Activated CD4-positive, alpha-beta T cell treated with anti-CD3 and anti-CD28 coated beads for 36 hours (primary cell): ENCODE data around the gene METTL8. TPM values are rescaled to one million over a fixed set of nuclear protein-coding genes. Genes with fewer than 3 reads are reported as not detected.
A peak's percentile ranks its signal among the peaks of the same experiment; 100 is the strongest.

Experiments
- ATAC-seq: fragments of 200-7000 bp; cut with Tn5 transposase; one replicate; pipeline ENCODE4 v1.10.0; 2021; ENCODE audit warnings: mild to moderate bottlenecking, moderate library complexity
- CTCF ChIA-PET: fragments of 350-600 bp; sonication (Branson Sonifier 250); formaldehyde crosslinking; loops from one replicate; lab custom pipeline; 2021; ENCODE audit warnings: antibody characterized with exemption; lab: Charles Lee
- POLR2A ChIA-PET: fragments of 350-600 bp; sonication (Branson Sonifier 250); formaldehyde crosslinking; loops from one replicate; lab custom pipeline; 2021; ENCODE audit warnings: antibody characterized with exemption, inconsistent platforms; lab: Charles Lee
- DNase-seq: peaks from one replicate; pipeline ENCODE4 v3.0.0-alpha.2; 2020
- H3K27ac Mint-ChIP-seq: one replicate; pipeline ENCODE4 v1.8.0; 2021; ENCODE audit warnings: mixed read lengths
- H3K27me3 Mint-ChIP-seq: one replicate; pipeline ENCODE4 v1.8.0; 2021; ENCODE audit warnings: mixed read lengths
- H3K36me3 Mint-ChIP-seq: one replicate; pipeline ENCODE4 v1.8.0; 2021; ENCODE audit warnings: low read depth, mixed read lengths
- H3K4me1 Mint-ChIP-seq: one replicate; pipeline ENCODE4 v1.8.0; 2021; ENCODE audit warnings: mixed read lengths
- H3K4me3 Mint-ChIP-seq: one replicate; pipeline ENCODE4 v1.8.0; 2021; ENCODE audit warnings: mild to moderate bottlenecking, moderate library complexity, mixed read lengths
- H3K9me3 Mint-ChIP-seq: one replicate; pipeline ENCODE4 v1.8.0; 2021; ENCODE audit warnings: low read depth, mixed read lengths
- intact Hi-C, 2 experiments: fragments of 100-400 bp; cut with DNase I in 1 of 2; cut with micrococcal nuclease in 1 of 2; formaldehyde crosslinking; loops; one replicate each; pipeline versions ENCODE4 v1.14.2 to v1.15.1; 2022 to 2024; cut with DNase I, micrococcal nuclease
- total RNA-seq, 2 experiments: library from RNA; stranded (reverse); gene quantifications; one replicate each; pipeline ENCODE4 v1.2.3, GENCODE V29; 2021

Gene METTL8
- 10 to 100 TPM; 39.5 to 47.9 TPM for total RNA-seq

DNA sequence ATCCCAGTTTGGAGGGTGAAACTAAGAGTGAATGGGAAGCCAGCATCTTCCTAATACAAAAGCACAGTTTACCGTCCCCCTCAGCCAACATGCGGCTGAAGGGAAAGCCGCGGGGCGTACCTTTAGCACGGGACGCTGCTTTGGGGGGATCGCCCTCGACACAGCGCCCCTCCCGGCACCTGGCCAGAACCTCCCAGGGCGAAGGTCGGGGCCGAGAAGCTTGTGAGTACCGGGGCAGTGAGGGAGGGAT is at the start of gene METTL8:
TSS of gene METTL8 (minus strand) at position 228 of the 250 bp plus-strand sequence. CDS start 41,805 bp downstream, outside the sequence.
- ATAC-seq = no peak
- Mint-ChIP-seq H3K27me3 (no peaks in the 10 kb centered on the region), H3K4me3 (peak within 1 kb of the TSS; percentile 93), H3K36me3 (peaks cover 60% of the 10 kb centered on the region), H3K9me3 (peaks cover 2% of the 10 kb centered on the region), H3K4me1 (peaks cover 50% of the 10 kb centered on the region), H3K27ac (peak within 1 kb of the TSS; percentile 95)
- intact Hi-C loops = loop anchor here (1.0 to 10.0 kb wide), 14 partner anchors 12 to 1123 kb away; partner anchors contain the start of genes GORASP2 (in 2 of the 2), HAT1 (in 1 of the 2), PDK1 (in 1 of the 2) and TLK1 (in 1 of the 2)
- ChIA-PET CTCF (interaction anchor here (0.5 to 6.4 kb wide), 13 partner anchors 11 to 1490 kb away, joined by 3 to 41 read pairs (median 3); partner anchors contain the start of gene GORASP2), POLR2A (interaction anchor here (0.6 to 3.1 kb wide), 5 partner anchors 11 to 504 kb away, joined by 5 to 17 read pairs (median 6); partner anchors contain the start of gene GORASP2)
- no peak for DNase-seq

GRCh38 chr2:171482877-171483276 is 49.1 kb upstream of the METTL8 start:
- peaks cover 10% of the 10 kb centered on the region for H3K4me1 Mint-ChIP-seq
- H3K27ac Mint-ChIP-seq = no peak overlapping the region
- no peaks in the 10 kb centered on the region for H3K9me3 Mint-ChIP-seq
- CTCF ChIA-PET = interaction anchor here (0.7 kb wide), 2 partner anchors 10 to 644 kb away, joined by 3 read pairs; no protein-coding TSS in a partner anchor
- POLR2A ChIA-PET = no interaction called here
- peaks cover 34% of the 10 kb centered on the region for H3K36me3 Mint-ChIP-seq
- DNase-seq (no peak), ATAC-seq (no peak)
- intact Hi-C loops = no loop called here
- no peaks in the 10 kb centered on the region for H3K27me3 Mint-ChIP-seq
- H3K4me3 Mint-ChIP-seq = no peak overlapping the region

- intact Hi-C loops = no loop called here
- DNase-seq = no peak
- POLR2A ChIA-PET = interaction anchor here (0.6 kb wide), 1 partner anchor 309 kb away, joined by 6 read pairs; no protein-coding TSS in a partner anchor
- Mint-ChIP-seq H3K36me3 (peaks cover 29% of the 10 kb centered on the region), H3K4me3 (no peak overlapping the region), H3K4me1 (peaks cover 10% of the 10 kb centered on the region), H3K27me3 (no peaks in the 10 kb centered on the region), H3K27ac (no peak overlapping the region), H3K9me3 (no peaks in the 10 kb centered on the region)
- no peak for ATAC-seq
- CTCF ChIA-PET = interaction anchor here (0.6 kb wide), 1 partner anchor 110 kb away, joined by 4 read pairs; no protein-coding TSS in a partner anchor
Measured at GRCh38 chr2:171482308-171482707, 48.5 kb upstream of the METTL8 start.

DNA sequence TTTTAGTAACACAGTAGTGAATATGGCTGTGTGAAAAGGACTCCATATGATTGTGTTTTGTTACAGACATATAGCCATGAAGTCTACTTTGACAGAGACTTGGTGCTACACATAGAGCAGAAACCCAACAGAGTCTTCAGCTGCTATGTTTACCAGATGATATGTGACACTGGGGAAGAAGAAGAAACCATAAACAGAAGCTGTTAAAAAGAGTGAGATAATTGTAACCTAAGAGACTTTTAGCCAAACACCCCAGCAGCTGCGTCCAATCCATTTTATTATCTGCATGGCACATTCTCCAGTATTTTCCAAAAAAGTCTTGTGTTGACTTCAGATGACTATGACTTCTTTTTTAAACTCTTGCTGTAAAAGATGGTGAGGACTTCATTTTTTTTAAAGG is 47.1 kb upstream of the METTL8 start:
- no peaks in the 10 kb centered on the region for H3K9me3 Mint-ChIP-seq
- H3K4me3 Mint-ChIP-seq = no peak overlapping the region
- CTCF ChIA-PET = no interaction called here
- H3K4me1 Mint-ChIP-seq = peaks cover 10% of the 10 kb centered on the region
- H3K27me3 Mint-ChIP-seq = no peaks in the 10 kb centered on the region
- POLR2A ChIA-PET = interaction anchor here (0.6 kb wide), 1 partner anchor 11 kb away, joined by 6 read pairs; no protein-coding TSS in a partner anchor
- intact Hi-C loops = no loop called here
- DNase-seq = no peak
- H3K36me3 Mint-ChIP-seq = peaks cover 24% of the 10 kb centered on the region
- H3K27ac Mint-ChIP-seq = no peak overlapping the region
- no peak for ATAC-seq

DNA sequence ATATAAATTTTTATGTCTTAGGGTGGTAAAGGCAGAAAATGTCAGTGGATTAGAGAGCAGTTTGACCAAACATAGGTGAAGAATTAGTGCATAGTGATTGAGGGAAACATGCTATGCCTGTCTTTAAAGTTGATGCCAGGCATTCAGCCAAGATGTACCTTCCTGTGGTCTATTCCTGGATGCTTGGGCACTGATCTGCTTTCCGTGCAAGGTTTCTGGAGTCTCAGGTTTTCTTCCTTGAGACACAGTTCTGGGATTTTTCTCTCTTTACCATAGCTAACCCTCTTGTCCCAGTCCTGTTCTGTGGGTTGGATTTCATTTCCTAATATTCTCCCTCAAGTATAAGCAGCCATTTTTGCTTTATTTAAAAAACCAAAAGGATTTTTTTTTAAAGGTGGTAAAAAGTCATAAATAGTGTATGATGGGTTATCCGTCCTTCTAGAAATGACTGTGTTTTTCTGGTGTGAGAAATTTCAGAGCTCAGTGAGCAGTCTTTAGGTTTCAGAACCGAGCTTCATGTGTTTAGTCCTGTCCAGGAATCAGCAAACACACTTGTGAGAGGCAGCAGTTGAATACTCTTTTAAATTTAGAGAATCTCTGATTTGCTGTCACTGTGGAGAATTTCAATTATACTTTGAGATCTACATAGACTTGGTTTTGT is 45.5 kb upstream of the METTL8 start:
- CTCF ChIA-PET = interaction anchor here (0.6 kb wide), 1 partner anchor 175 kb away, joined by 3 read pairs; no protein-coding TSS in a partner anchor
- no peak for DNase-seq
- intact Hi-C loops = no loop called here

GRCh38 chr2:171478345-171478744 is 44.6 kb upstream of the METTL8 start:
- H3K9me3 Mint-ChIP-seq = no peaks in the 10 kb centered on the region
- peaks cover 6% of the 10 kb centered on the region for H3K4me1 Mint-ChIP-seq
- POLR2A ChIA-PET = no interaction called here
- CTCF ChIA-PET = no interaction called here
- peaks cover 27% of the 10 kb centered on the region for H3K36me3 Mint-ChIP-seq
- ATAC-seq (no peak), DNase-seq (no peak)
- H3K27me3 Mint-ChIP-seq = no peaks in the 10 kb centered on the region
- intact Hi-C loops = no loop called here
- H3K4me3 Mint-ChIP-seq = no peak overlapping the region
- H3K27ac Mint-ChIP-seq = no peak overlapping the region

More for the DNA sequence above, 45.5 kb upstream of the METTL8 start:
- peak; percentile 58 for ATAC-seq
- Mint-ChIP-seq H3K4me3 (no peak overlapping the region), H3K27ac (no peak overlapping the region), H3K27me3 (no peaks in the 10 kb centered on the region), H3K9me3 (no peaks in the 10 kb centered on the region), H3K36me3 (peaks cover 21% of the 10 kb centered on the region), H3K4me1 (peaks cover 6% of the 10 kb centered on the region)
- POLR2A ChIA-PET = interaction anchor here (0.5 kb wide), 1 partner anchor 64 kb away, joined by 6 read pairs; no protein-coding TSS in a partner anchor

- Mint-ChIP-seq H3K4me3 (no peak overlapping the region), H3K27ac (no peak overlapping the region), H3K9me3 (no peaks in the 10 kb centered on the region), H3K36me3 (peaks cover 26% of the 10 kb centered on the region), H3K27me3 (no peaks in the 10 kb centered on the region), H3K4me1 (peaks cover 6% of the 10 kb centered on the region)
- no peak for ATAC-seq
- intact Hi-C loops = no loop called here
- ChIA-PET POLR2A (no interaction called here), CTCF (no interaction called here)
- no peak for DNase-seq
Measured at GRCh38 chr2:171475979-171476378, 42.2 kb upstream of the METTL8 start.

GRCh38 chr2:171470129-171470528 is 36.3 kb upstream of the METTL8 start:
- POLR2A ChIA-PET = interaction anchor here (0.6 kb wide), 1 partner anchor 11 kb away, joined by 6 read pairs; no protein-coding TSS in a partner anchor
- intact Hi-C loops = no loop called here

GRCh38 chr2:171469176-171469575 is 35.4 kb upstream of the METTL8 start:
- intact Hi-C loops = no loop called here
- H3K27ac Mint-ChIP-seq = no peak overlapping the region
- no peak for DNase-seq
- ChIA-PET POLR2A (no interaction called here), CTCF (no interaction called here)
- H3K36me3 Mint-ChIP-seq = peaks cover 26% of the 10 kb centered on the region
- H3K9me3 Mint-ChIP-seq = no peaks in the 10 kb centered on the region
- no peak overlapping the region for H3K4me3 Mint-ChIP-seq
- no peaks in the 10 kb centered on the region for H3K4me1 Mint-ChIP-seq
- no peaks in the 10 kb centered on the region for H3K27me3 Mint-ChIP-seq
- no peak for ATAC-seq

More at GRCh38 chr2:171470129-171470528, 36.3 kb upstream of the METTL8 start:
- Mint-ChIP-seq H3K27me3 (no peaks in the 10 kb centered on the region), H3K4me3 (no peak overlapping the region), H3K36me3 (peaks cover 31% of the 10 kb centered on the region), H3K9me3 (no peaks in the 10 kb centered on the region), H3K27ac (no peak overlapping the region), H3K4me1 (no peaks in the 10 kb centered on the region)
- CTCF ChIA-PET = no interaction called here
- no peak for DNase-seq
- no peak for ATAC-seq

- no peak for ATAC-seq
Measured at GRCh38 chr2:171460537-171460936, 26.7 kb upstream of the METTL8 start.

DNA sequence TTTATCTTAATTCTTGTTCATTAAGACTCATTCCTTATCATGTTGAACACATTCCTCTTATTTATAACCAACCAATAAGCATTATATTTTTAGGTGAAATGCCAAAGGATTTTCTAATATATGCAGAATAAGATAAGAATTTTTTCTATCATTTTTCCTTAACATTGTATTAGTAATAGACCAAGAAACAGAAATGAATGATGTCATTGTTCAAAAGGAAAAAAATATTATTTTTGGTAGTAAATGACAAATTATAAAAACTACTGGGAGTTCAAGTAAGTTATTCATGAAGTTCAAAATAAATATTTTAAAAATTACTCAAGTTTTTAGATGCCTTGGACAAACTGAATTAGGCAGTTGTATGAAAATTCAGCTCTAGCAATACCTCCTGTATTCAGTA is 25.7 kb upstream of the METTL8 start:
- DNase-seq (no peak), ATAC-seq (no peak)
- Mint-ChIP-seq H3K9me3 (peaks cover 2% of the 10 kb centered on the region), H3K36me3 (peaks cover 45% of the 10 kb centered on the region), H3K27ac (no peak overlapping the region), H3K27me3 (no peaks in the 10 kb centered on the region), H3K4me1 (peaks cover 2% of the 10 kb centered on the region), H3K4me3 (no peak overlapping the region)
- POLR2A ChIA-PET = no interaction called here
- intact Hi-C loops = no loop called here
- CTCF ChIA-PET = interaction anchor here (0.6 to 1.0 kb wide), 3 partner anchors 27 to 486 kb away, joined by 3 to 4 read pairs (median 3); no protein-coding TSS in a partner anchor

More at GRCh38 chr2:171460537-171460936, 26.7 kb upstream of the METTL8 start:
- Mint-ChIP-seq H3K27ac (no peak overlapping the region), H3K27me3 (no peaks in the 10 kb centered on the region), H3K4me1 (peaks cover 2% of the 10 kb centered on the region), H3K36me3 (peaks cover 39% of the 10 kb centered on the region), H3K4me3 (no peak overlapping the region), H3K9me3 (no peaks in the 10 kb centered on the region)
- DNase-seq = no peak
- intact Hi-C loops = no loop called here
- POLR2A ChIA-PET = no interaction called here
- CTCF ChIA-PET = no interaction called here
